WI38 (cell line): Measurements from ENCODE around the gene ARL13B.

Experiments
- H3K4me3 ChIP-seq: 2 replicates; pipeline ENCODE4 v1.5.1; 2011; ENCODE audit warnings: low read depth, mild to moderate bottlenecking, control low read depth, low read length
- CTCF ChIP-seq: IDR thresholded peaks from 2 replicates; pipeline ENCODE4 v1.5.1; 2012; ENCODE audit warnings: low read depth, mild to moderate bottlenecking, control low read depth, low read length

Gene ARL13B

GRCh38 chr3:94001827-94002495, 22.0 kb downstream of the ARL13B start:
- TF ChIP-seq CTCF, result no peak
- no peak overlapping the region for H3K4me3 ChIP-seq

GRCh38 chr3:94004301-94004910, 24.5 kb downstream of the ARL13B start:
- peak; percentile 57; the same call in 1 of the 2 replicates for TF ChIP-seq CTCF
- H3K4me3 ChIP-seq, result peak overlapping the region; percentile 33; the same call in 1 of the 2 replicates

GRCh38 chr3:94008253-94008652, 28.3 kb downstream of the ARL13B start:
- no peak overlapping the region for H3K4me3 ChIP-seq
- TF ChIP-seq CTCF, result no peak

- TF ChIP-seq CTCF, result no peak
- H3K4me3 ChIP-seq, result no peak overlapping the region
Observed at GRCh38 chr3:94009608-94010007, 29.7 kb downstream of the ARL13B start.

- no peak for TF ChIP-seq CTCF
- H3K4me3 ChIP-seq, result no peak overlapping the region
Observed at GRCh38 chr3:94011233-94011711, 31.3 kb downstream of the ARL13B start.

- no peak overlapping the region for H3K4me3 ChIP-seq
- TF ChIP-seq CTCF, result no peak
Observed at GRCh38 chr3:94012185-94012584, 32.2 kb downstream of the ARL13B start.

- H3K4me3 ChIP-seq, result no peak overlapping the region
- no peak for TF ChIP-seq CTCF
Observed at GRCh38 chr3:94015025-94015424, 35.1 kb downstream of the ARL13B start.
